ENCODE measurements around the gene LGR4. TPM values are rescaled to one million over a fixed set of nuclear protein-coding genes. Genes with fewer than 3 reads are reported as not detected.

Gene LGR4
- total RNA-seq, 6 experiments from 2014 or later: 13.9 to 20.2 (median 17.7) TPM

DNA sequence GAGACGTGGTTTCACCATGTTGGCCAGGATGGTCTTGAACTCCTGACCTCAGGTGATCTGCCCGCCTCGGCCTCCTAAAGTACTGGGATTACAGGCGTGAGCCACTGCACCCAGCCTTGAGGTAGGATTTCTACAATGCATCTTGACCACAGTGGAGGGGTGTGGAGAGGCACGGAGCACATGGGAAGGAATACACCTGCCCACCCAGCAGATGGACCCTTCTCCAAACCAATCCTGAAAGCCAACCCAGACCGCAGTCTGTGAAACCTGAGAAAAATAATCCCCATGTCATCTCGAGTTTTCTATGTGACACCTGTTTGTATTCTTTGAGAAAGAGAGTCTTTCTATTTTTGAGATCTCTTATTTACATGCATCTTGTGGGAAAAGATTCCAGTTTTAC, 32.5 kb downstream of the LGR4 start:
- no peak for DNase-seq
- Mint-ChIP-seq H3K36me3 (ENCODE audit: low read depth) (0 out of 2 replicates have a peak, but pooled peaks cover 4% of the 10 kb centered on the region), H3K4me1 (ENCODE audit: low read depth) (peaks cover 26% of the 10 kb centered on the region), H3K27me3 (ENCODE audit: insufficient read depth) (no peaks in the 10 kb centered on the region), H3K4me3 (no peak overlapping the region), H3K27ac (no peak overlapping the region), H3K9me3 (no peaks in the 10 kb centered on the region)
- TF ChIP-seq, protein P1, sequence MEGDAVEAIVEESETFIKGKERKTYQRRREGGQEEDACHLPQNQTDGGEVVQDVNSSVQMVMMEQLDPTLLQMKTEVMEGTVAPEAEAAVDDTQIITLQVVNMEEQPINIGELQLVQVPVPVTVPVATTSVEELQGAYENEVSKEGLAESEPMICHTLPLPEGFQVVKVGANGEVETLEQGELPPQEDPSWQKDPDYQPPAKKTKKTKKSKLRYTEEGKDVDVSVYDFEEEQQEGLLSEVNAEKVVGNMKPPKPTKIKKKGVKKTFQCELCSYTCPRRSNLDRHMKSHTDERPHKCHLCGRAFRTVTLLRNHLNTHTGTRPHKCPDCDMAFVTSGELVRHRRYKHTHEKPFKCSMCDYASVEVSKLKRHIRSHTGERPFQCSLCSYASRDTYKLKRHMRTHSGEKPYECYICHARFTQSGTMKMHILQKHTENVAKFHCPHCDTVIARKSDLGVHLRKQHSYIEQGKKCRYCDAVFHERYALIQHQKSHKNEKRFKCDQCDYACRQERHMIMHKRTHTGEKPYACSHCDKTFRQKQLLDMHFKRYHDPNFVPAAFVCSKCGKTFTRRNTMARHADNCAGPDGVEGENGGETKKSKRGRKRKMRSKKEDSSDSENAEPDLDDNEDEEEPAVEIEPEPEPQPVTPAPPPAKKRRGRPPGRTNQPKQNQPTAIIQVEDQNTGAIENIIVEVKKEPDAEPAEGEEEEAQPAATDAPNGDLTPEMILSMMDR (IDR thresholded peaks at IDR 0.05): no peak

DNA sequence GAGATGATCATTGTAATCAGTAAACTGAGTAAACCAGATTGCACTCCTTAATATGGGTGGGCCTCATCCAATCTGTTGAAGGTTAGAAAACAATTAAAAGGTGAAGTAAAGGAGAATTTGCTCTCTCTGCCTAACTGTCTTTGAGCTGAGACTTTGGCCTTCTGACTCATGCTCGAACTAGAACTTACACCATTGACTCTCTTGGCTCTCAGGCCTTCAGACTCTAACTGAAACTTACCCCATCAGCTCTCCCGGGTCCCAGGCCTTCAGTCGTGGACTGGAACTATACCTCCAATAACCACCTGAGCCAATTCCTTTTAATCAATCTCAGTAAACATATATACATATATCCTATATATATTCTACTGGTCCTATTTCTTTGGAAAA, 34.0 kb downstream of the LGR4 start:
- Mint-ChIP-seq H3K4me3 (no peak overlapping the region), H3K36me3 (ENCODE audit: low read depth) (0 out of 2 replicates have a peak, but pooled peaks cover 4% of the 10 kb centered on the region), H3K4me1 (ENCODE audit: low read depth) (peaks cover 13% of the 10 kb centered on the region; the same call in 1 of the 2 replicates), H3K27ac (no peak overlapping the region), H3K27me3 (ENCODE audit: insufficient read depth) (no peaks in the 10 kb centered on the region), H3K9me3 (no peaks in the 10 kb centered on the region)
- TF ChIP-seq, protein P1 (IDR thresholded peaks at IDR 0.05): no peak
- DNase-seq: no peak

DNA sequence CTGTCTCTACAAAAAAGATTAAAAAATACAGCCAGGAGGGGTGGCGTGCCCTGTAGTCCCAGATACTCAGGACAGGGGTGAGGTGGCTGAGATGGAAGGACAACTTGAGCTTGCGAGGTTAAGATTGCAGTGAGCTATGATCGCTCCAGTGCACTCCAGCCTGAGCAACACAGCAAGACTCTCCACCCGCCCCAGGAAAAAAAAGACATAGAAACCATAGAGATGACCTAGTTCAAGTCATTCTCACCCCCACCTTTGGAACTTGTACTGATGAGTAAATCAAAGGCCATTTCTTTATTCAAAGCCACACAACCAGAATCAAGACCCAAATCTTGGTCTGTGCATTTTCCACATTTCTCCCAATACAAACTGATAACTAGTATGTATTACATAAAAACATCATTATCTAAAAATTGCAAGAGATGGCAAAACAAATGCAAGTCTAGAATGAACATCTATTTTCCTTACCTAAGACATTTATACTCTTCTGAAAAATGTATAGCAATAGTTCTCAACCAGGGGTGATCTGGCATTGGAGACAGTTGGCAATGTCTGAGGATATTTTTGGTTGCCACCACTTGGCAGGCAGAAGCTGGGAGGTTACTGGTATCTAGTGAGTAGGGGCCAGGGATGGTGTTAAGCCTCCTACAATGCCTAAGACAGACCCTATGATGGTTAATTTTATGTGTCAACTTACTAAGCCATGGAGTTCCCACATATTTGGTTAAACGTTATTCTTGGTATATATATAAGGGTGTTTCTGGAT, 34.6 kb downstream of the LGR4 start:
- Mint-ChIP-seq H3K9me3 (no peaks in the 10 kb centered on the region), H3K4me1 (ENCODE audit: low read depth) (peaks cover 13% of the 10 kb centered on the region; the same call in 1 of the 2 replicates), H3K27me3 (ENCODE audit: insufficient read depth) (no peaks in the 10 kb centered on the region), H3K4me3 (no peak overlapping the region), H3K27ac (no peak overlapping the region), H3K36me3 (ENCODE audit: low read depth) (0 out of 2 replicates have a peak, but pooled peaks cover 4% of the 10 kb centered on the region)
- TF ChIP-seq, protein P1 (IDR thresholded peaks at IDR 0.05): no peak
- DNase-seq: no peak

DNA sequence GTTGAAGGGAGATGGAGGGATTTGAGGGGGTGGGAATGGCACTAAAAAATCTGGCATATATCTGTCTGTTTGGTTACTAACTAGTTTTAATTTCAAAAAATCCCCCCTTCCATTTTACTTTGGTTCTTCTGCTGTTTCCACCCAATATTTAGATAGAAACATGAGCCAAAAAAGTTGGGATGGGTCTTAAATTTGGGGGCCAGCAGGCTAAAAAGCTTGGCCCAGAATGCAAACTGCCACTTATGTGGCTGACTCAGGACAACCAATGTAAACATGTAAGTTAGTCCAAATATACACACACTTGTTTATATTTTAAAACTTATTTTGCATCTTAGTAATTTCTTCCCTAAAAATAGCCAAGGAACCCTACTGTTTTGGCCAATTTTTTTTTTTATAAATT, 35.7 kb downstream of the LGR4 start:
- no peak overlapping the region for H3K4me3 Mint-ChIP-seq
- 0 out of 2 replicates have a peak, but pooled peaks cover 4% of the 10 kb centered on the region for H3K36me3 Mint-ChIP-seq (ENCODE audit: low read depth)
- peaks cover 13% of the 10 kb centered on the region; the same call in 1 of the 2 replicates for H3K4me1 Mint-ChIP-seq (ENCODE audit: low read depth)
- H3K27me3 Mint-ChIP-seq (ENCODE audit: insufficient read depth): no peaks in the 10 kb centered on the region
- no peak for DNase-seq
- TF ChIP-seq, protein P1 (IDR thresholded peaks at IDR 0.05): no peak
- no peaks in the 10 kb centered on the region for H3K9me3 Mint-ChIP-seq
- no peak overlapping the region for H3K27ac Mint-ChIP-seq

DNA sequence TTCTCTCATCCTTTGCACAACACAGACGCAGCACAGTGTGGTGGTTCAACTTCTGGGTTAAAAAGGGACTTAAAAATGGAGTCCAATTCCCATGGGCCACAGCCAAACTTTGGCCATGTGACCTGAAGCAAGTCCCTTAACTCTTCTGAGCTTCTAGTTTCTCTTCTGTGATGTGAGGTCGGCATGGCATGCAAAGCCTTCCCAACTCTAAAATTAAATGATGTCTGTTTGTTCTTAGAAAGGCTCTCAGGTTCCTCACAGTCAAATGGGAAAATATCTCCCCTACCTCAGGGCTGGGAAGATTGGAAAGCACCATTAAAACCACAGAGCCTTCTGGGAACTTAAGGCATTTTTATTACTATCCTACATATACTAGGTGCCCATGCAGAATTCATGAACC, 38.8 kb downstream of the LGR4 start:
- H3K4me3 Mint-ChIP-seq: no peak overlapping the region
- H3K27me3 Mint-ChIP-seq (ENCODE audit: insufficient read depth): no peaks in the 10 kb centered on the region
- H3K27ac Mint-ChIP-seq: no peak overlapping the region
- 0 out of 2 replicates have a peak, but pooled peaks cover 4% of the 10 kb centered on the region for H3K36me3 Mint-ChIP-seq (ENCODE audit: low read depth)
- peaks cover 13% of the 10 kb centered on the region; the same call in 1 of the 2 replicates for H3K4me1 Mint-ChIP-seq (ENCODE audit: low read depth)
- no peaks in the 10 kb centered on the region for H3K9me3 Mint-ChIP-seq
- DNase-seq: no peak
- TF ChIP-seq, protein P1 (IDR thresholded peaks at IDR 0.05): no peak
